PC-3 (cell line): ENCODE results near the gene SCNN1B.
"Not testable (repeated sequence)": the region's sequence is repeated elsewhere in the genome, so short reads cannot be mapped to it uniquely, and the experiment has no call there.

ENCODE experiments used
- CTCF ChIP-seq: fragments of 300-600 bp; sonication (generic); conservative IDR thresholded peaks from 2 replicates; pipeline ENCODE4 v1.5.1; 2017; ENCODE audit warnings: antibody characterized with exemption, low read depth, mild to moderate bottlenecking, low read length
- EZH2 ChIP-seq: fragments of 300-600 bp; sonication (generic); IDR thresholded peaks from one replicate; pipeline ENCODE4 v1.6.1; 2017; ENCODE audit warnings: antibody characterized with exemption, mild to moderate bottlenecking, low read length; ENCODE audit not compliant: unreplicated experiment
- EZH2phosphoT487 ChIP-seq: fragments of 300-600 bp; sonication (generic); IDR thresholded peaks from 2 replicates; pipeline ENCODE4 v1.6.1; 2018; ENCODE audit warnings: mild to moderate bottlenecking, antibody characterized with exemption, low read length, borderline replicate concordance

GRCh38 chr16:23366341-23366740 lies 64.2 kb downstream of the SCNN1B start:
- TF ChIP-seq CTCF, EZH2, EZH2phosphoT487: not testable (repeated sequence)
